Type B pancreatic cell (in vitro differentiated cells): ENCODE results near the gene IQGAP3. TPM values are rescaled to one million over a fixed set of nuclear protein-coding genes. Genes with fewer than 3 reads are reported as not detected.

Experiments
- DNase-seq: peaks from one replicate; pipeline ENCODE4 v3.0.0; 2021; ENCODE audit warnings: mixed read lengths; ENCODE audit not compliant: unreplicated experiment; ENCODE audit errors: extremely low spot score
- H3K27ac Mint-ChIP-seq: 2 replicates; pipeline ENCODE4 v1.8.0; 2021; ENCODE audit warnings: mild to moderate bottlenecking, mixed read lengths
- H3K27me3 Mint-ChIP-seq: 2 replicates; pipeline ENCODE4 v1.8.0; 2021; ENCODE audit warnings: mixed read lengths
- H3K36me3 Mint-ChIP-seq: 2 replicates; pipeline ENCODE4 v1.8.0; 2021; ENCODE audit warnings: mixed read lengths
- H3K4me1 Mint-ChIP-seq: one replicate; pipeline ENCODE4 v1.8.0; 2021; ENCODE audit warnings: mixed read lengths; ENCODE audit not compliant: unreplicated experiment
- H3K4me3 Mint-ChIP-seq: 2 replicates; pipeline ENCODE4 v1.8.0; 2021; ENCODE audit warnings: mild to moderate bottlenecking, mixed read lengths
- H3K9me3 Mint-ChIP-seq: 2 replicates; pipeline ENCODE4 v1.8.0; 2021; ENCODE audit warnings: mixed read lengths
- total RNA-seq: library from RNA; stranded (reverse); gene quantifications from 2 replicates; pipeline ENCODE4 v1.2.1, GENCODE V29; 2021; ENCODE audit warnings: low replicate concordance
- TF ChIP-seq, protein P1 (sequence below): fragments of 200-600 bp; sonication (generic); conservative IDR thresholded peaks from 2 replicates; pipeline ENCODE4 v1.5.0; 2021; ENCODE audit warnings: antibody characterized with exemption, mild to moderate bottlenecking

Gene IQGAP3
- total RNA-seq, 1 donor from 2014 or later, result 35.3 TPM

GRCh38 chr1:156516821-156517220, 55.5 kb downstream of the IQGAP3 start:
- no peak for DNase-seq
- TF ChIP-seq, protein P1, sequence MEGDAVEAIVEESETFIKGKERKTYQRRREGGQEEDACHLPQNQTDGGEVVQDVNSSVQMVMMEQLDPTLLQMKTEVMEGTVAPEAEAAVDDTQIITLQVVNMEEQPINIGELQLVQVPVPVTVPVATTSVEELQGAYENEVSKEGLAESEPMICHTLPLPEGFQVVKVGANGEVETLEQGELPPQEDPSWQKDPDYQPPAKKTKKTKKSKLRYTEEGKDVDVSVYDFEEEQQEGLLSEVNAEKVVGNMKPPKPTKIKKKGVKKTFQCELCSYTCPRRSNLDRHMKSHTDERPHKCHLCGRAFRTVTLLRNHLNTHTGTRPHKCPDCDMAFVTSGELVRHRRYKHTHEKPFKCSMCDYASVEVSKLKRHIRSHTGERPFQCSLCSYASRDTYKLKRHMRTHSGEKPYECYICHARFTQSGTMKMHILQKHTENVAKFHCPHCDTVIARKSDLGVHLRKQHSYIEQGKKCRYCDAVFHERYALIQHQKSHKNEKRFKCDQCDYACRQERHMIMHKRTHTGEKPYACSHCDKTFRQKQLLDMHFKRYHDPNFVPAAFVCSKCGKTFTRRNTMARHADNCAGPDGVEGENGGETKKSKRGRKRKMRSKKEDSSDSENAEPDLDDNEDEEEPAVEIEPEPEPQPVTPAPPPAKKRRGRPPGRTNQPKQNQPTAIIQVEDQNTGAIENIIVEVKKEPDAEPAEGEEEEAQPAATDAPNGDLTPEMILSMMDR, result no peak
- H3K36me3 Mint-ChIP-seq, result no peaks in the 10 kb centered on the region
- H3K4me1 Mint-ChIP-seq, result no peaks in the 10 kb centered on the region
- no peak overlapping the region for H3K27ac Mint-ChIP-seq
- H3K4me3 Mint-ChIP-seq, result no peak overlapping the region
- peaks cover 10% of the 10 kb centered on the region for H3K27me3 Mint-ChIP-seq
- H3K9me3 Mint-ChIP-seq, result no peaks in the 10 kb centered on the region

DNA sequence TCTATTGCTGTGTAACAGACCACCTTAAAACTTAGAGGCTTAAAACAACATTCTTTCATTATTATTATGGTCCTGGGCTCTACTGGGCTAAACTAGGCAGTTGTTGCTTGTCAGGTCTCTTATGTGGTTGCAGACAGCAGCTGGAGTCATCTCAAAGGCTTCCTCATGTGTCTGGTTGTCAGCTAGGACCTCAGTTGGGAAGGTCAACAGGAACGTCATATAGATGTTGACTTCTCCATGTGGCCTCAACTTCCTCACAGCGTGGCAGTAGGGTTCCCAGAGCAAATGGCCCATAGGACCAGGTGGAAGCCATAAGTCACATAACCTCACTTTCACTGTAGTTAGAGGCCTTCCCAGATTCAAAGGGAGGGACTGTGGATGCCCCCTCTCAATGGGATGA, 56.4 kb downstream of the IQGAP3 start:
- H3K36me3 Mint-ChIP-seq, result no peaks in the 10 kb centered on the region
- DNase-seq, result no peak
- no peak overlapping the region for H3K4me3 Mint-ChIP-seq
- peaks cover 12% of the 10 kb centered on the region for H3K27me3 Mint-ChIP-seq
- H3K9me3 Mint-ChIP-seq, result no peaks in the 10 kb centered on the region
- H3K4me1 Mint-ChIP-seq, result no peaks in the 10 kb centered on the region
- H3K27ac Mint-ChIP-seq, result no peak overlapping the region
- TF ChIP-seq, protein P1, result no peak

- Mint-ChIP-seq H3K9me3 (no peaks in the 10 kb centered on the region), H3K27ac (no peak overlapping the region), H3K27me3 (peaks cover 20% of the 10 kb centered on the region), H3K4me1 (no peaks in the 10 kb centered on the region), H3K36me3 (no peaks in the 10 kb centered on the region), H3K4me3 (no peak overlapping the region)
- DNase-seq, result no peak
- TF ChIP-seq, protein P1, result no peak
Measured at GRCh38 chr1:156513185-156513584, 59.2 kb downstream of the IQGAP3 start.

DNA sequence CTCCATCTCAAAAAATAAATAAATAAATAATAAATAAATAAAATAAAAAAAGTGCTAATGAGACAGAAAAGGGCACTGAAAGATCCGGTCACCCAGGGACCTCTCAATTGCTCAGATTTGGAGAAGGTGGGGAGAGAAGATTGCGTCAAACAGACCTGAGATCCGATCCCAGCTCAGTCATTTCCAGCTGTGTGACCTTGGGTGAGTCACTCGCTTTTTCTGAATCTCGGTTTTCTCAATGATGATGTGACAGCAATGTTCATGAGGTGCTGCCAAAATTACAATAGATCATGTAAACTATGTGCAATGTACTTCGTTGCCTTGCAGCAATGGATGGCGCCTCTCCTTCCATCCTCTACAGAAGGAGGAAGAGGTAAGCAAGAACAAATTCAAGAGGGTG, 60.7 kb downstream of the IQGAP3 start:
- H3K9me3 Mint-ChIP-seq, result no peaks in the 10 kb centered on the region
- H3K27me3 Mint-ChIP-seq, result peaks cover 20% of the 10 kb centered on the region
- TF ChIP-seq, protein P1, result no peak
- no peak for DNase-seq
- no peak overlapping the region for H3K27ac Mint-ChIP-seq
- no peaks in the 10 kb centered on the region for H3K36me3 Mint-ChIP-seq
- H3K4me1 Mint-ChIP-seq, result no peaks in the 10 kb centered on the region
- no peak overlapping the region for H3K4me3 Mint-ChIP-seq

DNA sequence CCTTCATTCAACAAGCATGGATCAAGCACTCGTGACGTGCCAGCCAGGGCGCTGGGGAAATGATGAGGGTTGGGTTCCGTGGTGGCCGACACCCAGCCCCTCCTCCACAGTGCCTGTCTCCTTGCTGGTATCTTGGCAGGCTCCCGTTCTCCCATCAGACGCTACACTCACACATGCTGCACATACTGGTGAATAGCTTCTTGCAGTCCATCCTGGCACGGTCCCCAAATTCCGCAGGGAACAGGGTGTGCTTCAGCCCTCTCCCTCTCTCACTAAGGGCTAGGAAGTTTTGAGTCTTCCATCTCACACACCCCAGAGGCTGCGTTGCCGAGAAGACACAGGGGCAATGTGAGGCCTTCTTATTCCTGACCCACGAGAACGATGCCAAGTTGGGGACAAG, 61.7 kb downstream of the IQGAP3 start:
- Mint-ChIP-seq H3K4me3 (no peak overlapping the region), H3K27me3 (peaks cover 20% of the 10 kb centered on the region), H3K9me3 (no peaks in the 10 kb centered on the region), H3K27ac (no peak overlapping the region), H3K4me1 (peaks cover 4% of the 10 kb centered on the region), H3K36me3 (no peaks in the 10 kb centered on the region)
- TF ChIP-seq, protein P1, result no peak
- DNase-seq, result no peak
